Stomach smooth muscle (tissue), 2 donors: ENCODE results near the gene TTC7B.
A peak's percentile ranks its signal among the peaks of the same experiment; 100 is the strongest.
"Not testable (repeated sequence)": the region's sequence is repeated elsewhere in the genome, so short reads cannot be mapped to it uniquely, and the experiment has no call there.

Experiments
- H3K27ac ChIP-seq: one replicate; pipeline ENCODE4 v1.7.0; 2013; ENCODE audit warnings: mild to moderate bottlenecking, low read length, inconsistent platforms
- H3K27me3 ChIP-seq, 2 donors: one replicate each; pipeline ENCODE4 v1.7.0; 2013; ENCODE audit warnings: low read length in 2 of 2; ENCODE audit not compliant: insufficient read depth in 2 of 2, control insufficient read depth in 1 of 2
- H3K36me3 ChIP-seq, 2 donors: one replicate each; pipeline ENCODE4 v1.7.0; 2013; ENCODE audit warnings: low read length in 2 of 2; ENCODE audit not compliant: control insufficient read depth in 2 of 2, insufficient read depth in 2 of 2
- H3K4me1 ChIP-seq: one replicate; pipeline ENCODE4 v1.7.0; 2013; ENCODE audit warnings: low read length; ENCODE audit not compliant: control insufficient read depth, insufficient read depth
- H3K4me3 ChIP-seq, 2 donors: one replicate each; pipeline ENCODE4 v1.7.0; 2013; ENCODE audit warnings: low read length in 2 of 2
- H3K9ac ChIP-seq, 2 donors: one replicate each; pipeline ENCODE4 v1.7.0; 2013; ENCODE audit warnings: low read length in 2 of 2, mild to moderate bottlenecking in 1 of 2
- H3K9me3 ChIP-seq, 2 donors: one replicate each; pipeline ENCODE4 v1.7.0; 2013; ENCODE audit warnings: low read length in 2 of 2; ENCODE audit not compliant: control insufficient read depth in 2 of 2
- donor health status: healthy.
- donor health status: Pancreatic carcinoma.

Gene TTC7B

DNA sequence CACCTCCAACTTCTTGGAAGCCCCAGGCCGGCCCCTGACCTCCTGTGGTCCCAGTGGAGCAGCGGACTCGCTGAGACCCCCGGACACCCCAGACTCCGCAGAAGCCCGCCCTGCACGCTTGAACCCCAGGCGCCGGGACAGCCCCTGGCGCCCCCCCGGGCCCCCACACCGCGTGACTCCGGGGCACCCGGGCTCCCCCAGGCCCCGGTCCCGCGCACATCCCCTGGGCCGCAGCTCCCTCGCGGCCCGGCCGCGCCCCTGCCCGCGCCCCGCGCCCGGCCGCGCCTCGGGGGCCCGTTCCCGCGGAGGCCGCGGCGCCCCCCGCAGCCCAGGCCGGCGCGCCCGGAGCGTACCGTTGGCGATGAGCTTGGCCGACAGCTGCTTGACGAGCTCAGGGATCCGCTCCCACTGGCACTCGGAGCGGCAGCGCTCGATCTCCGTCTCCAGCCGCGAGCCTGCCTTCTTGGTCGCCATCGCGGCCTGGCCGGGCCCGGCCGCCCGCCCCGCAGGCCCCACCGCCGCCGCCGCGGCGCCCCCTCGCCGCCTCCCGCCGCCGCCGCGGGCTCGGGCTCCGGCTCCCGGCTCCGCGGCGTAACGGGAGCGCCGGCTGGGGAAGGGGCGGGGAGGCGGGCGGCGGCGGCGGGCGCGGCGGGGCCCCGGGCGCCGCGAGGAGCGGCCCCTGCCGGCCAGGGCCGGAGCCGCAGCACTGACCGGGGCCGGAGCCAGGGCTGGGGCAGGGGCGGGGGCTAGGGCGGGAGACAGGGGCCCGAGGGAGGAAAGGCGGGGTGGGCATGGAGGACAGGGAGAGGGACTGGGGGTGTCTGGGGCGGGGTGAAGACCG is at the start of gene TTC7B:
Gene TTC7B (minus strand): TSS at position 609 of the 841 bp plus-strand sequence. CDS start 135 bp downstream, at position 474.
- peak within 1 kb of the TSS; percentile 67 to 89 for H3K4me3 ChIP-seq
- H3K27ac ChIP-seq, result no peak within 1 kb of the TSS
- H3K9me3 ChIP-seq, result no peaks in the 10 kb centered on the region

GRCh38 chr14:90864741-90865140 is 48.5 kb upstream of the TTC7B start:
- Histone ChIP-seq H3K9me3 (no peaks in the 10 kb centered on the region), H3K36me3 (peaks cover 0 to 6% of the 10 kb centered on the region in 2 donors), H3K4me3 (no peak overlapping the region), H3K4me1 (no peaks in the 10 kb centered on the region), H3K27ac (no peak overlapping the region), H3K27me3 (no peaks in the 10 kb centered on the region), H3K9ac (no peak overlapping the region)

More for the DNA sequence above, at the start of gene TTC7B:
- Histone ChIP-seq H3K9ac (peak within 1 kb of the TSS; percentile 66 to 82), H3K36me3 (no peaks in the 10 kb centered on the region), H3K27me3 (no peaks in the 10 kb centered on the region), H3K4me1 (peaks cover 24% of the 10 kb centered on the region)

DNA sequence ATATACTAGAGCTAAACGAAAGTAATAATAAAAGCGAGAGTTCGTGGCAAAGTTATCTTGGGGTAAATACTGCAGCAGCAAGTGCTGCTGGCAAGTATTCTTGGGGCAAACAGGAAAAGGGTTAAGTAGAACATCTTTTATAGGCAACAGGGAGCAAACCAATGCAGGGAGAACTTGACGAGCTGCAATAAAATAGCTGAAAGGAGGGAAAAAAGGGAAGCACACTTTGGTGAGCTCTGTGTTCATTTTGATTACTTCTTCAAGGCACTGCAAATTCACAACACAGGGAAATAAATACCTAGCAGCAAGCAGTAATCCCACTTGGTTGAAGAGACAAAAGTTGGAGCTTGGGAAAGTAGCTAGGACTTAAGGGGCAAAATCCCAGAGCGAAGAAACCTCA is 42.3 kb upstream of the TTC7B start:
- H3K4me3 ChIP-seq, result no peak overlapping the region
- H3K36me3 ChIP-seq, result no peaks in the 10 kb centered on the region
- H3K4me1 ChIP-seq, result no peaks in the 10 kb centered on the region
- no peak overlapping the region for H3K27ac ChIP-seq
- no peaks in the 10 kb centered on the region for H3K9me3 ChIP-seq
- H3K9ac ChIP-seq, result no peak overlapping the region
- H3K27me3 ChIP-seq, result no peaks in the 10 kb centered on the region

GRCh38 chr14:90857866-90858265 is 41.6 kb upstream of the TTC7B start:
- Histone ChIP-seq H3K9ac (no peak overlapping the region), H3K4me1 (no peaks in the 10 kb centered on the region), H3K9me3 (no peaks in the 10 kb centered on the region), H3K4me3 (no peak overlapping the region), H3K27me3 (no peaks in the 10 kb centered on the region), H3K36me3 (no peaks in the 10 kb centered on the region), H3K27ac (no peak overlapping the region)

GRCh38 chr14:90856115-90856514 is 39.9 kb upstream of the TTC7B start:
- not testable (repeated sequence) for H3K4me1 ChIP-seq, H3K4me3 ChIP-seq, H3K9ac ChIP-seq, H3K27me3 ChIP-seq, H3K27ac ChIP-seq, H3K36me3 ChIP-seq, H3K9me3 ChIP-seq

DNA sequence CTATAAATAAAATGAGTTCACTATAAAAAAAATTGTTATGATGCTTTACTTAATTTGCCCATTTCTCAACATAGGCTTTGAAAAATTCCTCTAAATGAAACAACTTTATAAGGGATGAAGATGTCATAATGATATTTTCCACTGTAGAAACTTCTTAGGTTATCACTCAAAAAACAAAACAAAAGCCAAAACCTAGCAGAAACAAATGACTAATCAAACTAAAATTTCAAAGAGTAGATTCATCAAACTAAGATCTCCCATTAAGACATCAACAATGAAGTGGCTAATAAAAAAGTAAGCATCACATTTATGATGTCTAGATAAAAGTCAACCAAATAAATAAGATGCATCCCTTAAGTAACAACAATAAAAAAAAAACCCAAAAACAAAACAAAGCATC is 36.9 kb upstream of the TTC7B start:
- Histone ChIP-seq H3K4me3 (no peak overlapping the region), H3K4me1 (no peaks in the 10 kb centered on the region), H3K9ac (no peak overlapping the region), H3K36me3 (peaks cover 2 to 3% of the 10 kb centered on the region in 2 donors), H3K9me3 (no peaks in the 10 kb centered on the region), H3K27me3 (no peaks in the 10 kb centered on the region), H3K27ac (no peak overlapping the region)

DNA sequence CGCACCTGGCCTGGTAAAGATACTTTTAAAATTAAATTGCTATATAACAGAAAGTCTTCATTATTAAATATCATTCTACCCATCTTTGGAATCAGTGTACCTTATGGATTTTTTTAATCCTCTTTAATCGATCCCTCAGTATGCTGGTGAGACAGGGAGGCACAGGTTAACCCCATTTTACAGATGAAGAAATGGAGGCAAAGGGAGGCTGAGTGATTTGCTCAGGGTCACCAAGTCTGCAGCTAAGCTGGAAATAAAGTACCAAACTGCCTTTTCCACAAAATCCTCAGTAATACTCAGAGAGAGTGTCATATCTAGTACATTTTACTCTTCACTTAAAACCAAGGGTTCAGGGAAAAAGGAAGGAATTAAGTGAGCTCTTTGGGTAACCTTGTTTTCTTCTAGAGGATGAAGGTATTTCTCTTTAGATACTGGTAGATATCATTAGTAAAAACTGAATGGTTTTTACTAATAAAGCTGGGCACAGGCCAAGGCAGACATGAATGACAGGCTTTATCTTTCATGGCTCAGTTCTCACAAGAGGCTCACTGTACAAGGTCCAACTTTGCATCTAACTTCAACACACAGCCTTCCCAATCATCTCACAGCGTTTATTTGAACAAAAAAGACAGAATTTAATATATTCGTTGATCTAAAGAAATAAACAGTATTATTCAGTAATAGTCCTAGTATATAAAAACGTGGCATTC is 35.3 kb upstream of the TTC7B start:
- Histone ChIP-seq H3K36me3 (peaks cover 2 to 3% of the 10 kb centered on the region in 2 donors), H3K9ac (no peak overlapping the region), H3K27ac (no peak overlapping the region), H3K9me3 (no peaks in the 10 kb centered on the region), H3K4me1 (no peaks in the 10 kb centered on the region), H3K27me3 (no peaks in the 10 kb centered on the region), H3K4me3 (no peak overlapping the region)

GRCh38 chr14:90850487-90850886 is 34.3 kb upstream of the TTC7B start:
- H3K27ac ChIP-seq, result no peak overlapping the region

GRCh38 chr14:90849787-90850444 is 33.7 kb upstream of the TTC7B start:
- Histone ChIP-seq H3K4me1 (no peaks in the 10 kb centered on the region), H3K9ac (no peak overlapping the region), H3K27ac (no peak overlapping the region), H3K27me3 (no peaks in the 10 kb centered on the region), H3K4me3 (no peak overlapping the region), H3K36me3 (peaks cover 3 to 6% of the 10 kb centered on the region in 2 donors), H3K9me3 (no peaks in the 10 kb centered on the region)

More at GRCh38 chr14:90850487-90850886, 34.3 kb upstream of the TTC7B start:
- Histone ChIP-seq H3K4me3 (no peak overlapping the region), H3K27me3 (no peaks in the 10 kb centered on the region), H3K9me3 (no peaks in the 10 kb centered on the region), H3K4me1 (no peaks in the 10 kb centered on the region), H3K36me3 (peaks cover 3% of the 10 kb centered on the region in 2 donors), H3K9ac (no peak overlapping the region)

DNA sequence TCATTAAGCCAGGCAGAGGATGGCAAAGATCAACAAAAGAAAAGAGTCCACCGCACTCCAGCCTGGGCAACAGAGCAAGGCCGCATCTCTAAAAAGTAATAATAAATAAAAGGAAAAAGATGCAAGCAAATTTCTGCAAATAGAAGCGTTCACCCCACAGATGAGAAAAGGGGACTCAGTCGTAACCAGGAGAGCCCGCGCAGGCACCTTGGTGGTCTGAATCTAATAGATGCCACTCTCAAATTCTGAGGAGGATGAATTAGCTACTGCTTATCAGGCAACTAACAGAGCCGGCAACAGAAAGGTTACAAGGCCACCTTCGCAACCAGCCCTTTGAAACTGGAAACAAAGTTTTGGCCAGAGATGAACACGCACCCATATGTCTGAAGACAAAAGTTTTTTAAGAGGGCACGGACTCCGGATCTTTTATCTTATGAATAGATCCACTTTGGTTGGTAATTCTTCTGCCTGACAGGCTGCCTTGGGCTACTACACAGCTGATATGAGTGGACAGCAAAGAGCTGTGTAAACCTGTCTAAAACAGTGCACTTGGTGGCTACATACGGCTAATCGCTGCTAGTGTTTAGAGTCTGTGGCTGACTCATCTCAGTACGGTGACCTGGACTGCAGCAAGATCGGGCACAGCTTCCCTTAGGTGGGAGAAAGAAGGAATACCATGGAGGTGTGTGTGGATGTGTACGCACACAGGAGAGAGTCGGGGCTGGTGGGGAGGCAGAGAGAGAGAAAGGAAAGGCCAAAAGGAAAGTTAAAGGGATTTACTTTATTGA is 32.9 kb upstream of the TTC7B start:
- no peaks in the 10 kb centered on the region for H3K27me3 ChIP-seq
- peaks cover 3 to 6% of the 10 kb centered on the region in 2 donors for H3K36me3 ChIP-seq
- H3K4me3 ChIP-seq, result no peak overlapping the region
- no peaks in the 10 kb centered on the region for H3K4me1 ChIP-seq
- H3K27ac ChIP-seq, result no peak overlapping the region
- H3K9ac ChIP-seq, result no peak overlapping the region
- no peaks in the 10 kb centered on the region for H3K9me3 ChIP-seq
